Cardiac fibroblast (primary cell): ENCODE results near the gene SNX27.

ENCODE experiments used
- DNase-seq, 2 donors: peaks; one replicate each; pipeline versions ENCODE4 v3.0.0 to v3.0.0-alpha.2; 2010; ENCODE audit warnings: low read depth in 2 of 2
- H3K4me3 ChIP-seq, 2 donors: replicated peaks in 1 of 2; 1 replicate in 1 of 2; 2 replicates in 1 of 2; pipeline ENCODE4 v1.5.1; 2011; ENCODE audit warnings: low read depth in 2 of 2, low read length in 2 of 2, mild to moderate bottlenecking in 2 of 2, moderate library complexity in 1 of 2
- TF ChIP-seq, protein P1 (sequence below): IDR thresholded peaks from one replicate; pipeline ENCODE4 v1.5.1; 2011; ENCODE audit warnings: low read depth, mild to moderate bottlenecking, low read length, inconsistent platforms

Gene SNX27

GRCh38 chr1:151619489-151620093 lies 7.7 kb downstream of the SNX27 start:
- TF ChIP-seq, protein P1, sequence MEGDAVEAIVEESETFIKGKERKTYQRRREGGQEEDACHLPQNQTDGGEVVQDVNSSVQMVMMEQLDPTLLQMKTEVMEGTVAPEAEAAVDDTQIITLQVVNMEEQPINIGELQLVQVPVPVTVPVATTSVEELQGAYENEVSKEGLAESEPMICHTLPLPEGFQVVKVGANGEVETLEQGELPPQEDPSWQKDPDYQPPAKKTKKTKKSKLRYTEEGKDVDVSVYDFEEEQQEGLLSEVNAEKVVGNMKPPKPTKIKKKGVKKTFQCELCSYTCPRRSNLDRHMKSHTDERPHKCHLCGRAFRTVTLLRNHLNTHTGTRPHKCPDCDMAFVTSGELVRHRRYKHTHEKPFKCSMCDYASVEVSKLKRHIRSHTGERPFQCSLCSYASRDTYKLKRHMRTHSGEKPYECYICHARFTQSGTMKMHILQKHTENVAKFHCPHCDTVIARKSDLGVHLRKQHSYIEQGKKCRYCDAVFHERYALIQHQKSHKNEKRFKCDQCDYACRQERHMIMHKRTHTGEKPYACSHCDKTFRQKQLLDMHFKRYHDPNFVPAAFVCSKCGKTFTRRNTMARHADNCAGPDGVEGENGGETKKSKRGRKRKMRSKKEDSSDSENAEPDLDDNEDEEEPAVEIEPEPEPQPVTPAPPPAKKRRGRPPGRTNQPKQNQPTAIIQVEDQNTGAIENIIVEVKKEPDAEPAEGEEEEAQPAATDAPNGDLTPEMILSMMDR, result no peak
- H3K4me3 ChIP-seq, result no peak overlapping the region
- DNase-seq, result peak; percentile 51 to 59

- TF ChIP-seq, protein P1, result no peak
- peak; percentile 52 for DNase-seq
- no peak overlapping the region for H3K4me3 ChIP-seq
These were observed 8.4 kb downstream of the SNX27 start for GRCh38 chr1:151620286-151620685.

DNA sequence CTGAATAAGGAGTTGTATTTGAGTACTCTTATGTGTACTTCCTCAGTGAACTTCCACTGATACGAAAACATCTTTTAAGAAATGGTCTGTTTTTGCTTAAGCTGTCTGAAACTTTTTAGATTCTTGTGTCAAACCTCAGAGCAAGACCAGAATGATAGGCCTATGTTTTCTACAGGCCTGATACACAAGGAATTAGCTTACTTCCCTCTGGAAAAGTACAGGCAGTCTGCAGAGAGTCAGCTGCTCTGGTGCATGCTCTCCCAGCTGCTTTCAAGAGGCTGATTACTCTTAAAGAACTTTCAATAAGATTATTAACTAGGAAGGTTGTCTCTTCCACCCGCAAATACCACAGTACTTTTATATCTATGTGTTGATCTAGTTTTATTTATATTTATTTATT lies 9.5 kb downstream of the SNX27 start:
- H3K4me3 ChIP-seq, result no peak overlapping the region
- TF ChIP-seq, protein P1, result no peak
- no peak for DNase-seq

- TF ChIP-seq, protein P1, result no peak
- no peak overlapping the region for H3K4me3 ChIP-seq
- DNase-seq, result no peak
These were observed 12.9 kb downstream of the SNX27 start for GRCh38 chr1:151624783-151625182.

GRCh38 chr1:151626740-151627334 lies 15.0 kb downstream of the SNX27 start:
- TF ChIP-seq, protein P1, result no peak
- DNase-seq, result no peak
- H3K4me3 ChIP-seq, result no peak overlapping the region

- no peak for DNase-seq
- H3K4me3 ChIP-seq, result no peak overlapping the region
- TF ChIP-seq, protein P1, result no peak
These were observed 17.4 kb downstream of the SNX27 start for GRCh38 chr1:151629278-151629677.

DNA sequence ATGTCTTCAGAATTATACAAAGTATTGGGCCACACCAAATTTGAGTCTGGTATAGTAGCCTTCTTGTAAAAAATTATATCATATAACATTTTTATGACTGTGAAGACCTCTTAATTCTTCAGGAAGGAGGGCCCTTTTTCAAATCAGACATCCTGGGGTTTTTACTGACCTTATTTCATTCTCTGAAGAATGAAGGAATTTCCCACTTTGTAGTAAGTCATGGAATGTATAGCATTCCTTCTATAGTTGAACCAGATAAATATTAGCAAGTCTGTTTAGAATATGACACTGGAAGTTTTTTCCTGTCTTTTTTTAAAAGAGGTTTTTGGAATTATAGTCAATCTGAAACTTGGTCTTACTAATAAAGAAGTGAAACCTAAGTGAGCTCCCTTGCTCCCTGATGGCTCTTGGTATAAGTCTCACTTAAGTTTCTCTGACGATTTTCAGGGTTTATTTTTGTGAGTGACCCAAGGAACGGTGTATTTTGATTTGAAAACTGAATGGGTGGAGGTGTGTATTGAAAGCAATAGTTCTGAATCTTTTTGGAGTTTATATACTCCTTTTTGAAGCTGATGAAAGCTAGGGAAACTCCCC lies 23.7 kb downstream of the SNX27 start:
- DNase-seq, result no peak
- TF ChIP-seq, protein P1, result no peak
- no peak overlapping the region for H3K4me3 ChIP-seq
